B cell (primary cell): ENCODE results near the gene PIP5KL1. TPM values are rescaled to one million over a fixed set of nuclear protein-coding genes. Genes with fewer than 3 reads are reported as not detected.
A peak's percentile ranks its signal among the peaks of the same experiment; 100 is the strongest.

Experiments
- ATAC-seq: fragments of 200-7000 bp; cut with Tn5 transposase; one replicate; pipeline ENCODE4 v1.10.0; 2021; ENCODE audit warnings: low read depth, mild to moderate bottlenecking, moderate number of reproducible peaks, moderate library complexity
- CTCF ChIA-PET: fragments of 350-600 bp; sonication (Branson Sonifier 250); formaldehyde crosslinking; loops from one replicate; lab custom pipeline; 2021; ENCODE audit warnings: antibody characterized with exemption, inconsistent platforms; lab: Charles Lee
- POLR2A ChIA-PET: fragments of 350-600 bp; sonication (Branson Sonifier 250); formaldehyde crosslinking; loops from one replicate; lab custom pipeline; 2021; ENCODE audit warnings: antibody characterized with exemption; lab: Charles Lee
- DNase-seq: peaks from one replicate; pipeline ENCODE4 v3.0.0; 2013
- H2AFZ ChIP-seq: 2 replicates; pipeline ENCODE4 v1.6.1; 2012; ENCODE audit warnings: mild to moderate bottlenecking, low read depth, low read length; ENCODE audit not compliant: insufficient read depth, poor library complexity, severe bottlenecking
- H3K27ac ChIP-seq, 2 donors: 1 replicate in 1 of 2; 2 replicates in 1 of 2; pipeline ENCODE4 v1.5.1; 2012 to 2013; ENCODE audit warnings: low read length in 2 of 2, mild to moderate bottlenecking in 2 of 2, moderate library complexity in 1 of 2
- H3K27me3 ChIP-seq, 4 experiments: fragments of 200-600 bp in 1 of 4; sonication (generic) in 1 of 4; replicated peaks in 1 of 4; 1 replicate in 2 of 4; 2 replicates in 2 of 4; pipeline versions ENCODE4 v1.6.1 to v1.7.0; 2013 to 2016; ENCODE audit warnings: low read length in 3 of 4, mild to moderate bottlenecking in 2 of 4, mixed read lengths in 1 of 4, moderate library complexity in 1 of 4; ENCODE audit not compliant: insufficient read depth in 4 of 4, control insufficient read depth in 3 of 4; ENCODE audit errors: control extremely low read depth in 1 of 4
- H3K36me3 ChIP-seq, 2 experiments: replicated peaks in 1 of 2; 1 replicate in 1 of 2; 2 replicates in 1 of 2; pipeline versions ENCODE4 v1.6.1 to v1.7.1; 2013; ENCODE audit warnings: low read length in 1 of 2; ENCODE audit not compliant: insufficient read depth in 2 of 2, control insufficient read depth in 1 of 2; ENCODE audit errors: control extremely low read depth in 1 of 2, extremely low read depth in 1 of 2
- H3K4me1 ChIP-seq, 2 donors: fragments of 200-600 bp in 1 of 2; sonication (generic) in 1 of 2; 1 replicate in 1 of 2; 2 replicates in 1 of 2; pipeline versions ENCODE4 v1.5.1 to v1.6.1; 2013 to 2017; ENCODE audit warnings: low read length in 2 of 2; ENCODE audit not compliant: control insufficient read depth in 2 of 2, insufficient read depth in 2 of 2
- H3K4me2 ChIP-seq: replicated peaks from 2 replicates; pipeline ENCODE3; 2012; ENCODE audit warnings: mild to moderate bottlenecking, low read depth, low read length; ENCODE audit not compliant: poor library complexity, severe bottlenecking
- H3K4me3 ChIP-seq, 5 experiments: fragments of 200-600 bp in 1 of 5; sonication (generic) in 1 of 5; 1 replicate in 3 of 5; 2 replicates in 2 of 5; pipeline versions ENCODE4 v1.5.1 to v1.7.0; 2011 to 2016; ENCODE audit warnings: low read length in 4 of 5, mild to moderate bottlenecking in 4 of 5, low read depth in 2 of 5, control low read depth in 1 of 5, moderate library complexity in 1 of 5; ENCODE audit not compliant: insufficient read depth in 1 of 5; ENCODE audit errors: control extremely low read depth in 1 of 5, extremely low read depth in 1 of 5
- H3K79me2 ChIP-seq: fragments of 200-600 bp; sonication (generic); one replicate; pipeline ENCODE4 v1.6.0; 2016; ENCODE audit warnings: low read length; ENCODE audit not compliant: control insufficient read depth, insufficient read depth
- H3K9ac ChIP-seq: fragments of 200-600 bp; sonication (generic); 2 replicates; pipeline ENCODE4 v1.6.1; 2017; ENCODE audit warnings: mild to moderate bottlenecking, low read length, moderate library complexity
- H3K9me3 ChIP-seq, 3 donors: one replicate each; pipeline versions ENCODE4 v1.6.1 to v1.7.1; 2013; ENCODE audit warnings: low read length in 2 of 3; ENCODE audit not compliant: control insufficient read depth in 2 of 3, insufficient read depth in 1 of 3; ENCODE audit errors: control extremely low read depth in 1 of 3
- H4K20me1 ChIP-seq: 2 replicates; pipeline ENCODE4 v1.6.0; 2012; ENCODE audit warnings: mild to moderate bottlenecking, low read length; ENCODE audit not compliant: insufficient read depth, control insufficient read depth, poor library complexity, severe bottlenecking
- H3K27ac Mint-ChIP-seq: one replicate; pipeline ENCODE4 v1.8.0; 2021; ENCODE audit warnings: mixed read lengths
- H3K27me3 Mint-ChIP-seq: one replicate; pipeline ENCODE4 v1.8.0; 2021; ENCODE audit warnings: mixed read lengths
- H3K4me1 Mint-ChIP-seq: one replicate; pipeline ENCODE4 v1.8.0; 2021; ENCODE audit warnings: mixed read lengths
- H3K4me3 Mint-ChIP-seq: one replicate; pipeline ENCODE4 v1.8.0; 2021; ENCODE audit warnings: mixed read lengths
- H3K9me3 Mint-ChIP-seq: one replicate; pipeline ENCODE4 v1.8.0; 2022; ENCODE audit warnings: mixed read lengths; ENCODE audit not compliant: insufficient read depth
- EZH2 ChIP-seq: IDR thresholded peaks from 2 replicates; pipeline ENCODE4 v1.6.1; 2012; ENCODE audit warnings: borderline replicate concordance, low read depth, mild to moderate bottlenecking, moderate library complexity, low read length; ENCODE audit not compliant: insufficient read depth, poor library complexity, severe bottlenecking
- WGBS: methylation state at CpG from one replicate; pipeline ENCODE4 v1.1.5; 2013; ENCODE audit warnings: missing lambda C conversion rate; ENCODE audit not compliant: insufficient coverage; 5-methylcytosine and 5-hydroxymethylcytosine counted together
- intact Hi-C: fragments of 100-400 bp; cut with micrococcal nuclease; formaldehyde crosslinking; loops from one replicate; pipeline ENCODE4 v1.10.0; 2022
- polyA plus RNA-seq: library from polyadenylated mRNA; depleted of rRNA; stranded (reverse); fragments of >200 nt; gene quantifications from 2 replicates; pipeline ENCODE4 v1.2.3, GENCODE V29; 2012
- total RNA-seq, 2 donors: library from RNA; stranded (reverse); fragments of 120-200 nt in 1 of 2; gene quantifications; 1 replicate in 1 of 2; 2 replicates in 1 of 2; pipeline versions ENCODE4 v1.2.3 to v1.2.4, GENCODE V29; 2013 to 2022
- TF ChIP-seq, protein P1 (sequence below): fragments of 200-600 bp; IDR thresholded peaks from one replicate; pipeline ENCODE4 v1.8.0; 2022; ENCODE audit warnings: antibody characterized with exemption, mild to moderate bottlenecking

PIP5KL1 gene
- total and polyA plus RNA-seq, 2 donors (not counting 1 experiment from before 2014, with no cell fraction given), result 0.75 to 1.4 TPM

DNA sequence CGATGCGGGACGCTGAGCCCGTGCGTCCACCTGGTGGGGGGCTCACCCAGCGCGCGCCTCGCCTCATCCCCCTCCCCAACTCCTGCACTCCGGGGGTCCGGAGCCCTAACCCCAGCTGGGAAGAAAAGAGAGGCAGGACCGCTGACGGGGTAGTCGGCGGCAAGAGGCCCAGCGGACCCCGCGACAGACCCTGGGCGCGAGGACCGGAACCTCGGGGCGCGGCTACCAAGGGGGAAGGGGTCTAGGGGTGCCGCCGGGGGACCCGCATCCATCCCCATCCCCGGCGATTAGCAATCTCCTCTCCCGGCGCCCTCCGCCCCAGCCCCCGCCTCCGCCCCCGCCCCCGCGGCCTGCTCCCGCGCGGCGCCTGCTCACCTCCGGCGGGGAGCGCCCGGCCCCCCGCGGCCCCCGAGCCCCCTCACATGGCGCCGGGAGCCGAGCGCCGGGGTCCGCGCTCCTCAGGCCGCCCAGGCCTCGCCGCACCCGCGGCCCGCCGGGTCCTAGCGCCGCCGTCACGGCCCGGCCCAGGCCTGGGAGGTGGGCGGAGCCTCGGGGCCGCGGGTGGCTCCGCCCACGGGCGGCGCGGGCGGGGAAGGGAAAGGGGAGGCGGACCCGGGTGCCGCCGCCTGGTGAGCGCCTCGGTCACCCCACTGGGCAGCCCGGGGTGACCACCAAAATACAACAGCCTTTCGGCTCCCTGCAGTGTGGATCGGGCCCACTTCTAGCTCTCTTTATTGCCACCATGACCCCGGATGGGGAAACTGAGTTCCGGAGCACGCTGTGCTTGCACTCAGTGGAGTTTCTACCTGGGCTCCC lies 31.2 kb downstream of the PIP5KL1 start, which contains the start of gene ST6GALNAC6:
Gene ST6GALNAC6 (minus strand): TSS at position 476 of the 816 bp plus-strand sequence. CDS start 1,622 bp downstream, outside the sequence.
- Histone ChIP-seq H3K4me2 (peak within 1 kb of the TSS; percentile 97), H3K27ac (peak within 1 kb of the TSS; percentile 56 to 66), H3K79me2 (peaks cover 19% of the 10 kb centered on the region), H3K9ac (peak within 1 kb of the TSS; percentile 88), H4K20me1 (peaks cover 5% of the 10 kb centered on the region), H3K4me3 (peak within 1 kb of the TSS; percentile 61 to 83 (median 82)), H3K36me3 (peaks cover 0 to 20% of the 10 kb centered on the region in 2 experiments), H3K9me3 (peaks cover 0 to 27% (median 6%) of the 10 kb centered on the region in 3 donors), H3K4me1 (peaks cover 41 to 69% of the 10 kb centered on the region in 2 donors), H2AFZ (peak within 1 kb of the TSS; percentile 77), H3K27me3 (no peaks in the 10 kb centered on the region)
- Mint-ChIP-seq H3K9me3 (no peaks in the 10 kb centered on the region), H3K4me3 (peak within 1 kb of the TSS; percentile 90), H3K27me3 (no peaks in the 10 kb centered on the region), H3K4me1 (peaks cover 51% of the 10 kb centered on the region), H3K27ac (peak within 1 kb of the TSS; percentile 88)
- peak; percentile 81 for ATAC-seq
- intact Hi-C loops, result loop anchor here (1.0 kb wide), 1 partner anchor 18 kb away; the partner anchor contains the start of gene ST6GALNAC4
- WGBS, result under 1% methylated on average over 68 of the region's 89 CpGs
- DNase-seq, result peak; percentile 82
- CTCF ChIA-PET, result interaction anchor here (1.2 to 2.9 kb wide), 6 partner anchors 18 to 309 kb away, joined by 3 to 12 read pairs (median 5); partner anchors contain the start of gene TOR2A
- POLR2A ChIA-PET, result interaction anchor here (0.5 to 12.6 kb wide), 3 partner anchors 11 to 29 kb away, joined by 6 to 228 read pairs (median 7); partner anchors contain the start of gene ST6GALNAC4
- TF ChIP-seq, protein P1, sequence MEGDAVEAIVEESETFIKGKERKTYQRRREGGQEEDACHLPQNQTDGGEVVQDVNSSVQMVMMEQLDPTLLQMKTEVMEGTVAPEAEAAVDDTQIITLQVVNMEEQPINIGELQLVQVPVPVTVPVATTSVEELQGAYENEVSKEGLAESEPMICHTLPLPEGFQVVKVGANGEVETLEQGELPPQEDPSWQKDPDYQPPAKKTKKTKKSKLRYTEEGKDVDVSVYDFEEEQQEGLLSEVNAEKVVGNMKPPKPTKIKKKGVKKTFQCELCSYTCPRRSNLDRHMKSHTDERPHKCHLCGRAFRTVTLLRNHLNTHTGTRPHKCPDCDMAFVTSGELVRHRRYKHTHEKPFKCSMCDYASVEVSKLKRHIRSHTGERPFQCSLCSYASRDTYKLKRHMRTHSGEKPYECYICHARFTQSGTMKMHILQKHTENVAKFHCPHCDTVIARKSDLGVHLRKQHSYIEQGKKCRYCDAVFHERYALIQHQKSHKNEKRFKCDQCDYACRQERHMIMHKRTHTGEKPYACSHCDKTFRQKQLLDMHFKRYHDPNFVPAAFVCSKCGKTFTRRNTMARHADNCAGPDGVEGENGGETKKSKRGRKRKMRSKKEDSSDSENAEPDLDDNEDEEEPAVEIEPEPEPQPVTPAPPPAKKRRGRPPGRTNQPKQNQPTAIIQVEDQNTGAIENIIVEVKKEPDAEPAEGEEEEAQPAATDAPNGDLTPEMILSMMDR, result no peak
- TF ChIP-seq EZH2, result no peak
